ENCODE measurements around the gene CERS1. TPM values are rescaled to one million over a fixed set of nuclear protein-coding genes. Genes with fewer than 3 reads are reported as not detected.
A peak's percentile ranks its signal among the peaks of the same experiment; 100 is the strongest.
"Not testable (repeated sequence)": the region's sequence is repeated elsewhere in the genome, so short reads cannot be mapped to it uniquely, and the experiment has no call there.

CERS1 gene
- total RNA-seq, 2 experiments from 2014 or later: not detected

- Mint-ChIP-seq H3K36me3 (ENCODE audit: low read depth) (peaks cover 68% of the 10 kb centered on the region), H3K27ac (peak within 1 kb of the TSS; percentile 66), H3K27me3 (no peaks in the 10 kb centered on the region), H3K9me3 (no peaks in the 10 kb centered on the region), H3K4me3 (peak within 1 kb of the TSS; percentile 84), H3K4me1 (ENCODE audit: low read depth) (peaks cover 42% of the 10 kb centered on the region)
- intact Hi-C loops (cut with DNase I, micrococcal nuclease): loop anchor here (1.0 to 5.0 kb wide), 10 partner anchors 13 to 403 kb away; partner anchors contain the start of genes ELL (in 2 of the 2), ARMC6 (in 1 of the 2), CRTC1 (in 1 of the 2) and MAU2 (in 1 of the 2)
- ChIA-PET CTCF (interaction anchor here (0.6 to 1.4 kb wide), 4 partner anchors 90 to 468 kb away, joined by 3 to 4 read pairs (median 3); partner anchors contain the start of gene REX1BD), POLR2A (interaction anchor here (0.7 to 2.7 kb wide), 23 partner anchors 11 to 1652 kb away, joined by 3 to 23 read pairs (median 6); partner anchors contain the start of genes BABAM1, ELL, JUND and KXD1)
- peak; percentile 94 for ATAC-seq (ENCODE audit: poor library complexity)
- peak within 1 kb of the TSS; percentile 92 for H3K27ac ChIP-seq (ENCODE audit: low read depth in 1 of 2, low read length in 2 of 2)
- peaks cover 46% of the 10 kb centered on the region for H3K36me3 ChIP-seq (ENCODE audit: insufficient read depth, low read length)
- H3K4me1 ChIP-seq (ENCODE audit: insufficient read depth, low read length): peaks cover 47% of the 10 kb centered on the region
- no peaks in the 10 kb centered on the region for H3K9me3 ChIP-seq (ENCODE audit: control insufficient read depth in 1 of 2, insufficient read depth in 1 of 2, low read length in 2 of 2)
- H3K27me3 ChIP-seq (ENCODE audit: control insufficient read depth in 1 of 2, insufficient read depth in 2 of 2, low read length in 2 of 2): no peaks in the 10 kb centered on the region
- peak; percentile 92 to 100 (median 97) for DNase-seq
- TF ChIP-seq CTCF (IDR thresholded peaks at IDR 0.05): no peak
- peak within 1 kb of the TSS; percentile 65 for H3K4me3 ChIP-seq (ENCODE audit: low read length)
Measured at GRCh38 chr19:18919086-18919899, 23.3 kb upstream of the CERS1 start, which contains the start of the genes COPE and DDX49. Gene COPE (minus strand): TSS chr19:18919387. CDS start chr19:18919348, 39 bp downstream. Gene DDX49 (plus strand): TSS chr19:18919715. CDS start chr19:18919742, 27 bp downstream.

GRCh38 chr19:18917593-18917992, 21.6 kb upstream of the CERS1 start:
- ATAC-seq (ENCODE audit: poor library complexity); DNase-seq; H3K9me3 Mint-ChIP-seq; H3K27me3 Mint-ChIP-seq; H3K27me3 ChIP-seq (ENCODE audit: control insufficient read depth in 1 of 2, insufficient read depth in 2 of 2, low read length in 2 of 2); H3K27ac ChIP-seq (ENCODE audit: low read depth in 1 of 2, low read length in 2 of 2); H3K4me3 ChIP-seq (ENCODE audit: low read length); POLR2A ChIA-PET; CTCF ChIA-PET; H3K9me3 ChIP-seq (ENCODE audit: control insufficient read depth in 1 of 2, insufficient read depth in 1 of 2, low read length in 2 of 2): not testable (repeated sequence)
- H3K27ac Mint-ChIP-seq: peak overlapping the region; percentile 51
- H3K4me1 Mint-ChIP-seq (ENCODE audit: low read depth): peaks cover 49% of the 10 kb centered on the region
- H3K36me3 Mint-ChIP-seq (ENCODE audit: low read depth): peaks cover 65% of the 10 kb centered on the region
- H3K4me1 ChIP-seq (ENCODE audit: insufficient read depth, low read length): peaks cover 62% of the 10 kb centered on the region
- peak overlapping the region; percentile 79 for H3K4me3 Mint-ChIP-seq
- H3K36me3 ChIP-seq (ENCODE audit: insufficient read depth, low read length): peaks cover 42% of the 10 kb centered on the region
- intact Hi-C loops (cut with DNase I, micrococcal nuclease): loop anchor here in 1 of 2 experiments (5.0 kb wide), 4 partner anchors 85 to 405 kb away; partner anchors contain the start of genes ELL, MAU2, SUGP1 and UPF1

- no peaks in the 10 kb centered on the region for H3K9me3 ChIP-seq (ENCODE audit: control insufficient read depth in 1 of 2, insufficient read depth in 1 of 2, low read length in 2 of 2)
- peaks cover 51% of the 10 kb centered on the region for H3K36me3 Mint-ChIP-seq (ENCODE audit: low read depth)
- H3K27me3 ChIP-seq (ENCODE audit: control insufficient read depth in 1 of 2, insufficient read depth in 2 of 2, low read length in 2 of 2): no peaks in the 10 kb centered on the region
- DNase-seq: peak in 6 of 14 experiments; percentile 15 to 63 (median 31)
- no peak for ATAC-seq (ENCODE audit: poor library complexity)
- H3K9me3 Mint-ChIP-seq: no peaks in the 10 kb centered on the region
- CTCF ChIA-PET: no interaction called here
- H3K4me3 Mint-ChIP-seq: peak overlapping the region; percentile 80
- no peak overlapping the region for H3K4me3 ChIP-seq (ENCODE audit: low read length)
- H3K27ac ChIP-seq (ENCODE audit: low read depth in 1 of 2, low read length in 2 of 2): no peak overlapping the region
- peaks cover 56% of the 10 kb centered on the region for H3K4me1 ChIP-seq (ENCODE audit: insufficient read depth, low read length)
- intact Hi-C loops (cut with DNase I, micrococcal nuclease): loop anchor here in 1 of 2 experiments (5.0 kb wide), 4 partner anchors 83 to 407 kb away; partner anchors contain the start of genes ELL, MAU2, SUGP1 and UPF1
- POLR2A ChIA-PET: no interaction called here
- H3K27me3 Mint-ChIP-seq: no peaks in the 10 kb centered on the region
- H3K4me1 Mint-ChIP-seq (ENCODE audit: low read depth): peaks cover 50% of the 10 kb centered on the region
- peaks cover 35% of the 10 kb centered on the region for H3K36me3 ChIP-seq (ENCODE audit: insufficient read depth, low read length)
- peak overlapping the region; percentile 27 for H3K27ac Mint-ChIP-seq
- no peak for TF ChIP-seq CTCF (IDR thresholded peaks at IDR 0.05)
Measured at GRCh38 chr19:18915639-18916038, 19.7 kb upstream of the CERS1 start.

Measured in CD4-positive, alpha-beta T cell (primary cell).